CD4-positive, alpha-beta T cell treated with Interleukin-10 for 1 hour (primary cell): ENCODE measurements around the gene KIF13A.
"Not testable (repeated sequence)": the region's sequence is repeated elsewhere in the genome, so short reads cannot be mapped to it uniquely, and the experiment has no call there.

Source experiments
- DNase-seq: peaks from one replicate; pipeline ENCODE4 v3.0.0-alpha.2; 2020

Gene KIF13A

DNA sequence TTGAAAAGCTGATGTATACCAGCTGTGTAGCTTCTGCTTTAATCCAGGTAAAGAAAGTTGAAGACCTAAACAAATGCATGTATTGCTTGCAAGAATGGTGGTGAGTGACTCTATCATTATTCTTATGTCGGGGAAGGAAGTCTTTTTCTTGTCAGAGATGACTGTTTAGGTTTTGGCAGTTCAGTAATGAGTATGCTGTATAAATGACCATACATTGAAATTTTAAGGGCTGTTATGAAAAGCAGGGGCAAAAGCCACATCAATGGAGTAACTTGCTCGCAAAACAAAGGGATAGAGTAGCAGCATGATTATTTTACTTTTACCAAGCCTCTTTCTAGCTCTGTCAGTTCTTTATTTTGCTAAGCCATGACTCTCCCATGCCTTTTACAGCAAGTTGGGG lies 224.8 kb downstream of the KIF13A start:
- no peak for DNase-seq

DNA sequence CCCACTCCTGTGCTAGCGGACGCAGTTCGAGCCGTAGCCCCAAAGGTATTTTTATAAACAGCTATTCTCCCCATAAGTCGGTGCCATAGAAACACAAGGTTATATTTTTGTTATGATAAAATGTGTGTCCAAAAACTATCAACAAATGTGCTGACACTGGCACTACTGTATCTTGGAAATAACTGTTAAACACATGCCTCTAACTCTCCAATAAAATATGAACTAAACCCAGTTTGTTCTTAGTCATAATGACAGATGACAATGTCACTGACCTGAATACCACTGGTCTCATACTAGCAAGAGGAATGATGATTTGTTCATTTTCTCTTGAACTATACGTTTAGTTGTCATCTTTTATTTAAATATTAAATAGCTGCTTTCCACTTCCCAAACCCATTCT lies 229.3 kb downstream of the KIF13A start:
- no peak for DNase-seq

DNA sequence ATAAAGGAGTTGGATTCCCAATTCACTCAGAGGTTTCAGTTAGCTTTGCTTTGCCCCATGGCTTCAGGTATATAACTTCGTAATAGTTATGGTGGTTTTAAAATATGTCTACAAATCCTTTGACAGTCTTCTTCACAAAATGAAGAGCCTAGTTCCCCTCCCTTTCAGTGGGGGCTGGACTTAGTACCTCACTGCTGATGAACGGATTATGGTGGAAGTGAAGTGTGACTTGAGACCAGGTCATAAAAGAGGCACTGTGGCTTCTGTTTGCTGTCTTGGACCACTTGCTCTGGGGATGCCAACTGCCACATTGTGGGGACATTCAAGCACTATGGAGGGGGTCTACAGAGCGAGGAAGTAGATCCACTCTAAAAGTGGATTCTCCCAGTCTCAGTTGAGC lies 233.2 kb downstream of the KIF13A start:
- DNase-seq: no peak

DNA sequence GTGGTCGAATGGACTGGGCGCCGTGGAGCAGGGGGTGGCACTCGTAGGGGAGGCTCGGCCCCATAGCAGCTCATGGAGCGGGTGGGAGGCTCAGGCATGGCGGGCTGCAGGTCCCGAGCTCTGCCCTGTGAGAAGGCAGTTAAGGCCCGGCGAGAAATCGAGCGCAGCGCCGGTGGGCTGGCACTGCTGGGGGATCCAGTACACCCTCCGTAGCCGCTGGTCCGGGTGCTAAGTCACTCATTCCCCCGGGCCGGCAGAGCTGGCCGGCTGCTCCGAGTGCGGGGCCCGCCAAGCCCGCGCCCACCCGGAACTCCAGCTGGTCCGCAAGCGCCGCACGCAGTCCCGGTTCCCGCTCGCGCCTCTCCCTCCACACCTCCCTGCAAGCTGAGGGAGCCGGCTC lies 242.1 kb downstream of the KIF13A start:
- DNase-seq: not testable (repeated sequence)

DNA sequence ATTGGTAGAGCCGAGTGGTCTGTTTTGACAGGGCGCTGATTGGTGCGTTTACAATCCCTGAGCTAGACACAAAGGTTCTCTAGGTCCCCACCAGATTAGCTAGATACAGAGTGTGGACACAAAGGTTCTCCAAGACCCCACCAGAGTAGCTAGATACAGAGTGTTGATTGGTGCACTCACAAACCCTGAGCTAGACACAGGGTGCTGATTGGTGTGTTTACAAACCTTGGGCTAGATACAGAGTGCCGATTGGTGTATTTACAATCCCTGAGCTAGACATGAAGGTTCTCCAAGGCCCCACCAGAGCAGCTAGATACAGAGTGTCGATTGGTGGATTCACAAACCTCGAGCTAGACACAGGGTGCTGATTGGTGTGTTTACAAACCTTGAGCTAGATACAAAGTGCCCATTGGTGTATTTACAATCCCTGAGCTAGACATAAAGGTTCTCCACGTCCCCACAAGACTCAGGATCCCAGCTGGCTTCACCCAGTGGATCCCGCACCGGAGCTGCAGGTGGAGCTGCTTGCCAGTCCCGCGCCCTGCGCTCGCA lies 242.6 kb downstream of the KIF13A start:
- not testable (repeated sequence) for DNase-seq

DNA sequence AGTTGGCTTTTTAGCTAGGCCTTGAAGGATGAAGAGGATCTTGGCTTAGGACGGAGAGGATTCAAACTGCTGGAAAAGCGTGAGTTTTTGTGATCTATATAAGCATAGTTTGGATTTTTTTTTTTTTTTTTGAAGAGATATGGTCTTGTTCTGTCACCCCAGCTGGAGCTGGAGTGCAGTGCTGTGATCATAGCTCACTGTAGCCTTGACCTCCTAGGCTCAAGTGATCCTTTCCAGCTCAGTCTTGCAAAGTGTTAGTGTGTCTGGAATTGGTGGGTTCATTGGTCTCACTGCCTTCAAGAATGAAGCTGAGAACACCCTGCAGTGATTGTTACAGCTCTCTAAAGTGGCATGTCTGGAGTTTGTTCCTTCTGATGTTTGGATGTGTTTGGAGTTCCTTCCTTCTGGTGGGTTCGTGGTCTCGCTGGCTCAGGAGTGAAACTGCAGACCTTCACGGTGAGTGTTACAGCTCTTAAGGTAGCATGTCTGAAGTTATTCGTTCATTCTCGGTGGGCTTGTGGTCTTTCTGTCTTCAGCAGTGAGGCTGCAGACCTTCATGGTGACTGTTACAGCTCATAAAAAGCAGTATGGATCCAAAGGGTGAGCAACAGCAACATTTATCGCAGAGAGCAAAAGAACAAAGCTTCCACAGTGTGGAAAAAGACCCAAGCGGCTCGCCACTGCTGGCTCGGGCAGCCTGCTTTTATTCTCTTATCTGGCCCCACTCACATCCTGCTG lies 243.2 kb downstream of the KIF13A start:
- DNase-seq: no peak

DNA sequence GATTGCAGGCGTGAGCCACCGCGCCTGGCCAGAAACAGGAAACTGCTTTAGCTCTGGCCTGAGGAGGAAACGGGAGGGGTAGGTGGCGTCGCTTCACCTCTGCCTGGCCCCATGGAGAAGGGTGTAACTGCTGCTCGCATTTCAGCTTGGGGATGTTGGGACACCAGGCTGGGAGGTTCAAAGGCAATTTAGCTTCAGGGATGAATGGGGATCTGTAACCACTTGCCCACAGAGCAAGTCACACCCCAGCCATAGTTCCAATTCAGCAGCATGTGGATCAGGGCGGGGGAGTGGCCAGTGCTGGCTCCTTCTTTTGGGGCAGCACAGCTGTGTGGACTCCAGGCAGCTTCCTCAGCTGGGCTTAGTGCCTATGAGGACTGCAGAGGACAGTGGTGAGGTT lies 245.9 kb downstream of the KIF13A start:
- no peak for DNase-seq

DNA sequence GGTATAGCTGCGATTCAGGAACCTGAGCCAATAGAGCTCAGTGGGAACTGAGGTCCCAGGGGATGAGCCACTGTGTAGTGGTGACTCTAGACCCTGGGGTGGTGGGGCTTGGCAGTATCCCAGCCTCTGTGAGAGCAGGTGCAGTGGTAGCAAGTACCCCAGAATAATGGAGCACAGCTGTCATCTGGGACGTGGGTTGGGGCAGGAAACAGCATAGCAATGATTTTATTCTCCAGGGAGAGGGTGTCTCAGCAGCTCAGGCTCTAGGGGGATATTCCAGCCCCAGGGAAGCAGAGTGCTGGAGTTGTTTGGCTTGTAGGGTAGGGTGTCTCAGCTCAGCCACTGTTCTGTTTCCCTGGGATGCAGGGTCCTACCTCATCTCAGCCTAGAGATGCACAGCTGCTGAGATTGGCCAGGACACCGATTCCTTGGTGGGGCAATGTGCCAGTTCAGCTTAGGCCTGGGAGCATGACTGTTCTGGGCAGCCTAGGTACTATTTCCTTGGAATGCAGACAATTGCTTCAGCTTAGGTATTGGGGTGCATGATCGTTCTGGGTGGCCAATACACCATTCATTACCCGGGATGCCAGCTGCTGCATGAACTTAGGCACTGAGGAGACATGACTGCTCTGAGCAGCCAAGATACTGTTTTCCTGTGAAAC lies 246.7 kb downstream of the KIF13A start:
- no peak for DNase-seq

DNA sequence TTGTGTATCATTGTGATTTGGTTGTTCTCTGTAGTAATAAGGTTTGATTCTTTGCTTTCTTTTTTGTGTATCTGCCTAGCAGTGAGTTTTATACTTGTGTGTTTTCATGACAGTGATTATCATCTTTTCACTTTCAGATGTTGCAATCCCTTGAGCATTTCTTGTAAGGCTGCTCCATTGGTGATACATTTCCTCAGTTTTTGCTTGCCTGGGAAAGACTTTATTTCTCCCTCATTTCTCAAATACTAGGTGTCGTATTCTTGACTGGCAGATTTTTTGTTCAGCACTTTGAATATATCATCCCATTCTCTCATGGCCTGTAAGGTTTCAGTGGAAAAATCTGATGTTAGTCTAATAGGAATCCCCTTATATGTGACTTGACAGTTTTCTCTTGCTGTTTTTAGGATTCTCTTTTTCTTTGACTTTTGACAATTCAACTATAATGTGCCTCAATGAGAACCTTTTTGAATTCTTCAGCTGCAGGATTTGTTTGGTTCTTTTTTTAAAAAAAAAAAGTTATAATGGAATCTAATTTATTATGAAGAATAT lies 249.7 kb downstream of the KIF13A start:
- DNase-seq: no peak

DNA sequence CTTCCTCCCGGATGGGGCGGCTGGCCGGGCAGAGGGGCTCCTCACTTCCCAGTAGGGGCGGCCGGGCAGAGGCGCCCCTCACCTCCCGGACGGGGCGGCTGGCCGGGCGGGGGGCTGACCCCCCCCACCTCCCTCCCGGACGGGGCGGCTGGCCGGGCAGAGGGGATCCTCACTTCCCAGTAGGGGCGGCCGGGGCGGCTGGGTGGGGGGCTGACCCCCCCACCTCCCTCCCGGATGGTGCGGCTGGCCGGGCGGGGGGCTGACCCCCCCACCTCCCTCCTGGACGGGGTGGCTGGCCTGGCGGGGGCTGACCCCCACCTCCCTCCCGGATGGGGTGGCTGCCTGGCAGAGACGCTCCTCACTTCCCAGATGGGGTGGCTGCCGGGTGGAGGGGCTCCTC lies 252.1 kb downstream of the KIF13A start:
- DNase-seq: not testable (repeated sequence)

DNA sequence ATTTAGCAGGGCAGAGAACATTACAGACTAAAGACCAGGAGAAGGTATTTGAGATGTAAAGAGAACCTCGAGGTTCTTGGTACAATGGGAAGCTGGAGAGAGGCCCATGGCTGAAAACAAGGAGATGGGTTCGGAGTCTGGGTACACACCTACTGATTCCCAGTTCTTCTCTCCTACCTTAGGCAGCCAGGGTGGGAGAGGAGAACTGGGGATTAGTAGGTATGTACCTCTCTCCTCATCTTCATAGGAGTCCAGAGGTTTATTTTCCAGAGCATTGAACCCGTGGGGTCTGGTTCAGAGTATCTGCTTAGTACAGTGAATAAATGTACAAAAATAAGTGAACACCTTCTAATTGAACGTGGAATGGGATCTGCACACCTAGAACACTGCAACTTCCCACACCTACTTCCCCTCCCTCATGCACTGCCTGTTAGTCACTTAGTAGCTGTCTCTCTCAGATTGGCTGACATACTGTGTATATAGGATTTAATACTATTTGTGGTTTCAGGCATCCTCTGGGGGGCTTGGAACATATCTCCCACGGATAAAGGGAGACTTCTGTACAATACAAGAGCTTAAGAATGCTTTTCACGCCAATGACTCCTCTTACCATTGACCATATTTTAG lies 257.2 kb downstream of the KIF13A start:
- no peak for DNase-seq

DNA sequence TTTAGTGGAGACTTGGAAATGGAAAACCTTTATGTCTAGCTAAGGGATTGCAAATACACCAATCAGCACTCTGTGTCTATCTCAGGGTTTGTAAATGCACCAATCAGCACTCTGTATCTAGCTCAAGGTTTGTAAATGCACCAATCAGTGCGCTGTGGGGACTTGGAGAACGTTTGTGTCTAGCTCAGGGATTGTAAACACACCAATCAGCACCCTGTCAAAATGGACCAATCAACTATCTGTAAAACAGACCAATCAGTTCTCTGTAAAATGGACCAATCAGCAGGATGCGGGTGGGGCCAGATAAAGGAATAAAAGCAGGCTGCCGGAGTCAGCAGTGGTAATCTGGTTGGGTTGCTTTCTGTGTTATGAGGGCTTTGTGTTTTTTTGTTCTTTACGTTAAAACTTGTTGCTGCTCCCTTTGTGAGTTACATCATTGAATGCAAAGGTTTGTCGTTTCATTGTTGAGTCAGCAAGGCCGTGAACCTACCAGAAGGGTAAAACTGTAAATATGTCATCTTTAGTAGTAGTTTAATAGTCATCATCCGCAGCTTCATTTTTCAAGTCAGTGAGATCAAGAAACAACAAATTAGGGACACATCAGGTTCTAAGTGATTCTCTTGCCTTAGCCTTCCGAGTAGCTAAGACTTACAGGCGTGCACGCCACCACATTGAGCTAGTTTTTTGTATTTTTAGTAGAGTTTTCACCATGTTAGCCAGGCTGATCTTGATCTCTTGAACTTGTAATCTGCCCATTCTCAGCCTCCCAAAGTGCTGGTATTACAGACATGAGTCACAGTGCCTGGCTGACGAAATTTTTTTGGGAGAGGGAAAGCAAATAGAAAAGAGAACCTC lies 258.0 kb downstream of the KIF13A start:
- no peak for DNase-seq

DNA sequence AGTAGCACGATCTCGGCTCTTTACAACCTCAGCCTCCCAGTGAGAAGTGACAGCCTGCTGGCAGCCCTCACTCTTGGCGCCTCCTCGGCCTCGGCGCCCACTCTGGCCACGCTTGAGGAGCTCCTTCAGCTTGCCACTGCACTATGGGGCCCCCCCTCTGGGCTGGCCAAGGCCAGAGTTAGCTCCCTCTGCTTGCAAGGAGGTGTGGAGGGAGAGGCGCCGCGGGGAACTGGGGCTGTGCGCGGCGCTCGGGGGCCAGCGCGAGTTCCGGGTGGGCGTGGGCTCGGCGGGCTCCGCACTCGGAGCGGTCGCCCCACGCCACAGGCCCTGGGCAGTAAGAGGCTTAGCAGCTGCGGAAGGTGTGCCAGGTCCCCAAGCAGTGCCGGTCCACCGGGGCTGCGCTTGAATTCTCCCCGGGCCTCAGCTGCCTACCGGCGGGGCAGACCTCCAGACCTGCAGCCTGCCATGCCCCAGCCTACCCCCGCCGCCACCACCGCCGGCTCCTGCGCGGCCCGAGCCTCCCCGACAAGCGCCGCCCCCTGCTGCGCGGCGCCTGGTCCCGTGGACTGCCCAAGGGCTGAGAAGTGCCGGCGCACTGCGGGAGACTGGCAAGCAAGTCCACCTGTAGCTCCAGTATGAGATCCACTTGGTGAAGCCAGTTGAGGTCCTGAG lies 258.7 kb downstream of the KIF13A start:
- DNase-seq: no peak

DNA sequence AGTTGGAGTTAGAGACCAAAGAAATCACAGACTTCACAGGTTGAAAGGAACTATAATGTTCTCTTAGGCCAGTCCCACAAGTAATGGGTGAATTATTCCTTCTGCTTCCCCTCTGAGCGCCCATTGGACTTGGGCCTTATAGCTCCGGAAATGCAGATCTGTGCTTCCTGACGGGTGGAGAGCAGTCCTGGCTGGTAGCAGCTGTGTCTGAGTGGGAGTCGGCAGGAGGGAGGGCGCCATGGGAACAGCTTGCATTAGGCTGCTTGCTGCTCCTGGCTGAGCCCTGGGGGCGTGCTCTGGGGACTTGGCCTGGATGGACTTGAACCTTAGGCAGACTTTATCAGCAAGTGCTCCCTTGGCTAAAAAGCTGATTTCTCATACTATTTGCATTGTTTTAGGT lies 262.4 kb downstream of the KIF13A start:
- no peak for DNase-seq

DNA sequence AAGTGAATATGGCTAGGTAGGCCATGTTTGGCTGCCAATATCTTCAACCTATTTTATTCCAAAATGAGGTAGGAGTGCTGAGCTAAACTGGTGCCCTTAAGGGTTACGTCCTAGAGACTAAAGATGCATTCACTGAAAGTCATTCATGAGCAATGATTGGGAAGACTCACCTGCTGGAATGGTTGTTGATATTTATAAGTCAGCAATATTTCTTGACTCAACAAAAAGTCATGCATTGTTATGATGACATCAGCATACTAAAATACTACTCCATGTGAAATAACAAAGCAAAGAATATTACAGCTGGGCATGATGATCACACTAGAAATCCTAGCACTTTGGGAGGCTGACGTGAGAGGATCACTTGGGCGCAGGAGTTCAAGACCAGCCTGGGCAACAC lies 263.1 kb downstream of the KIF13A start:
- DNase-seq: no peak

DNA sequence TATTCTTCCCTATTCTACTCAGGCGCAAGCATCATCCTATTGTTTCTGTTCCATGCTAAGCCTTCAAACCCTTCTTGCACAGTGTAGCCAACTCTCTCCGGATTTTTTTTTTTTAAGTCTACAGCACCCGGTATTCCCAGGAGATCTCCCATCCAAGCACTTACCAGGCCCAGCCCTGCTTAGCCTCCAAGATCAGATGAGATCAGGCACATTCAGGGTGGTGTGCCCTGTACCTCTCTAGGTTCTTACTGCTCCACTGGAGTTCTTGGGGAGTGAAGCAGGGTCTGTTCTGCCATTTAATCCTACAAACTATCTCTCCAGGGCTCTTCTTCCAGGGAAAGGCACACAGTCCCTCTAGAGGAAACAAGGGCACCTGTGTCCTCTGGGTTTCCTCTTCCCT lies 265.8 kb downstream of the KIF13A start:
- no peak for DNase-seq

DNA sequence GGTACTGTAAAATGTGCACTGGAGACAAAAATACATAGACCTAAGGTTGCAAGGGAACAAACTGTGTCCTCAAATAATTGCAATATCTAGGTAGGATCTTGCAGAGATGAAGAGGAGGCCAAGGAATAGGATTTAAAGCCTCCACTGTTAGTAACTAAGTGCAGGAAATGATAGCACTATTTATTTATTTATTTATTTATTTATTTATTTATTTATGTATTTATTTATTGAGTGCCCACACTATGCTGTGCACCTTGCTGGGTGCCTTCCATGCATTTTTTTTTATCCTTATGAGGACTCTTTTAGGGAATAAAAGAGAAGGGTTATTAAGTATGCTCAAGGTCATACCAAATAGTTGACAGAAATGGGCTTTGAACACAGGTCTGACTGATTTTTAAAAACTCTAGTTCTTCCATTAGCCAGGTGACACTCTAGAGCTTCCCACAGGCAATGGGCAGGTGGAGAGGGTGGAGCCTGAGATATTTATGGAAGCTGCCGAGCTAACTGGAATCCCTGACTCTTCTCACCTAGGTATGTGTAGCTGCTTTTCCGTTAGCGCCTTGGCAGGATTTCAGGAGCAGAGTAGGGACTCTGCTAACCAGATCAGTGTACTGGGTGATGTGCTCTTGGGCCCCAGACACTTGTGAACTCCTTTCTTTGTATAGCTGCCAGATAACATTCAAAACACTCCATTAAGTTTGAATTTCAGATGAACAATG lies 268.0 kb downstream of the KIF13A start:
- no peak for DNase-seq

DNA sequence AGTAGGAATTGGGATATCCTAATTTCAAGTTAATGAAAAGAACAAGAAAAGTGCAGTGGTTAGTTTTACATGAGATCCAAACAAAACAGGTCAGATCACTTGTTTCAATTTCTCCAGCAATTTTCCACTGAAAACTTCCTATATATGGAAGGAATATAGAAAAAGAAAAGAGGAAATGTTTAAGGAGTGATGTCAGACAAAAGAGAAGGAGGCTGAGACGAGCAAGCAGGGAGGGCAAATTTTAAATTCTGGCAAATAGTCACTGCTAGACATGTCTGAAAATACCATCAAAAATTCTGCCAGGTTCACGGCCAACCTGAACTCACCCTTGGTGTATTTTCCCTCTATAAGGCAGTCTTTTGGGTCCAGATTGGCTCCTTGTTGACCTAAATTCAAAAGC lies 271.2 kb downstream of the KIF13A start:
- no peak for DNase-seq

DNA sequence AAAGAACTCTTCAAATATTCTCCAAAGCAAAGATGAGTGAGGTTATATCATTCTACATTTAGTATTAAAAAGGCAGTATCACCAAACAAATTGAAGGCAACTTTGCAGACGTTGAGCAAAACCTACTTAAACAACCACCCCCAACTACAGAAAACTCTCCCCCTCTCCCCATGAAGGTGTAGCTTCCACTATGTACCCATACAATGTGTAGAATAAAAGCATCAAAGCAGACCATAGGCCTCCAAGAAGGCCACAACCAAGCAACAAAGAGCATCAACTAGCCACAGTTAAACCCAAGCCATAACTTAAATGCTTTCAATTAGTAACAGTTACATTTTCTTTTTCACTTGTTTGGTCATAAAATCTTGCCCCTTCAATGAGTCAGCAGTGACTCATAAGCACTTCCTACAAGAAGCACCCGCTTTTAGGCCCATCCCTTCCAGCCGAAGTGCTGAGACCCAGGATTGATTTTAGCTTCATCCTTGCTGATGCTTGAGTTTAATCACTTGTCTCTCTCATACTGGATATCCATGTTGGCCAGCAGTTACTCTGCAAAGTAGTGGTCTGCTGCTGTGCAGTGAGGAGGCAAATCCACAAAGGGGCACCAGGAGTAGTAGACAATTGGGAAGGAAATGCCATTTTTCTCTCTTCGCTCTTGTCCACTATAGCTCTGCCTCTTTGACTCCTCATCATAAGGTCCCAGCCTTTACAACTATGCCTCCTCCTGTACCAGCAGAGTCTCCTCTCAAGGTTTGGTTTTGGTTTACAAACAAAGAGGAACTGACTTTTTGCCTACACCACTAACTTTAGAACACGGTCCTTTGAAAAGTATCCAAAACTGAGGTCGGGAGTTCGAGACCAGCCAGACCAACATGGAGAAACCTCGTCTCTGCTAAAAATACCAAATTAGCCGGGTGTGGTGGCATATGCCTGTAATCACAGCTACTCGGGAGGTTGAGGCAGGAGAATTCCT lies 272.3 kb downstream of the KIF13A start:
- DNase-seq: no peak

DNA sequence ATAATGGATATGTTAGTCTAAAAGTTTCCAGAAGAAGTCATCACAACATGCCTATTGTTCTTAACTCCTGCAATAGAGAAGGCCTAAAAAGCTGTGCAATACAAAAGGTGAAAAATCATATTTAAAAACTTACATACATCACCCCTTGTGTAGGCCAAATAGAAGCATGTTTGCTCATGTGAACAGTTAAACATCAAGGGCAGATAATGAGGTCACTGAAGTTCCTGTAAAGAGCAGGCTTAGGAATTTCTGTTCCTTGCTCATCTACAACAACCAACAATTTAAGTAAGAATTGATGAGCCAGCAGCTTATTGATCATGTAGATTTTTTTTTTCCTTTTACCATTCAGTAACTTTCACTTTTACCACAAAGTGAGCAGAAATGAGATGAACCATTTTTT lies 273.3 kb downstream of the KIF13A start:
- no peak for DNase-seq
